Aortic smooth muscle cell (primary cell): Measurements from ENCODE around the gene CCDC154. TPM values are rescaled to one million over a fixed set of nuclear protein-coding genes. Genes with fewer than 3 reads are reported as not detected.

Experiments used
- total RNA-seq: library from RNA; depleted of rRNA; stranded (reverse); fragments of >200 nt; gene quantifications from 2 replicates; pipeline ENCODE4 v1.2.3, GENCODE V29; 2014

The CCDC154 gene, protein sequence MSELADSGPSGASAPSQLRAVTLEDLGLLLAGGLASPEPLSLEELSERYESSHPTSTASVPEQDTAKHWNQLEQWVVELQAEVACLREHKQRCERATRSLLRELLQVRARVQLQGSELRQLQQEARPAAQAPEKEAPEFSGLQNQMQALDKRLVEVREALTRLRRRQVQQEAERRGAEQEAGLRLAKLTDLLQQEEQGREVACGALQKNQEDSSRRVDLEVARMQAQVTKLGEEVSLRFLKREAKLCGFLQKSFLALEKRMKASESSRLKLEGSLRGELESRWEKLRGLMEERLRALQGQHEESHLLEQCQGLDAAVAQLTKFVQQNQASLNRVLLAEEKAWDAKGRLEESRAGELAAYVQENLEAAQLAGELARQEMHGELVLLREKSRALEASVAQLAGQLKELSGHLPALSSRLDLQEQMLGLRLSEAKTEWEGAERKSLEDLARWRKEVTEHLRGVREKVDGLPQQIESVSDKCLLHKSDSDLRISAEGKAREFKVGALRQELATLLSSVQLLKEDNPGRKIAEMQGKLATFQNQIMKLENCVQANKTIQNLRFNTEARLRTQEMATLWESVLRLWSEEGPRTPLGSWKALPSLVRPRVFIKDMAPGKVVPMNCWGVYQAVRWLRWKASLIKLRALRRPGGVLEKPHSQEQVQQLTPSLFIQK
- total RNA-seq = 0.26 and 0.37 TPM in 2 replicates

GRCh38 chr16:1443980-1444729, at the start of gene CCDC154:
Gene CCDC154, minus strand, starts transcription at chr16:1444556. Its CDS starts 234 bp downstream, at chr16:1444322.

DNA sequence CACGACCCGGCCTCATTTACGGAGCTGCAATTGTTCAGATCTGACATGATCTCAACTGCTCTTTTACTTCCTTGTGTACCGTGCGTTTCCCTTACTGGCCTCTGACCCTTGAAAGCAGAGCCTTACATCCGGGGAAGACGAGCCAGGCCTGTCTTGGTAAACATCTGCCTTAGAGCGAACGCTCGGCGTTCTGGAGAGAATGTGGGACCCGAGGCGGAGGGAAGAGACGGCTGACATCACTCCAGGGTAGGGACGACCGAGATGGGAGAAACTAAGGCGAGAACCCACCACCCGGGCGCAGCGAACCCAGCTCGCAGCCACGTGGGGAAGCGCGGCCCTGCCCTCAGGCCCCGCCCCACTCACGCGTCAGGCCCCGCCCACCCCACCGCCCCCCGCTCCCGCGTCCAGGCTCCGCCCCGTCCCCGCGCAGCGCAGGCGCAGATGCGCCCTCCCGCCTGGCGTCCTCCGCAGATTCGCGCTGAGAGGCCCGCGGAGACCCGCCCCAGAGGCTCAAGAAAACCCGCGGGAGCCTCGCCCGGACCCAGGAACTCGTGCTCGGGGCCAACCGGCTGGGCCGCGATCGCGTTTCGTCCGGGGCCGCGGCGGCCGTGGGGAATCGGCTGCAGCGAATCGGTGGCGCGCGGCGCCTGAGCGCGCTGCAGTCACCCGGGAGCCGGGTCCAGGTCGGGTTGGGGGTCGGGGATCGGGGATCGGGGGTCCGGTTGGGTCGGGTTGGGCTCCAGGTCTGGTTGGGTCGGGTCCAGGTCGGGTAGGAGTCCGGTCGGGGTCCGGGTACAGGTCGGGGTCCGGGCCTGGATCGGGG, 48.8 kb upstream of the CCDC154 start, which contains the start of gene TELO2:
Gene TELO2, plus strand, starts transcription at position 438 of the 823 bp plus-strand sequence. CDS start 922 bp downstream, outside the sequence.

GRCh38 chr16:1488619-1489018, 44.3 kb upstream of the CCDC154 start, which contains the start of gene PTX4:
Gene PTX4, minus strand, starts transcription at chr16:1488944. Its CDS starts 35 bp downstream, at chr16:1488909.

DNA sequence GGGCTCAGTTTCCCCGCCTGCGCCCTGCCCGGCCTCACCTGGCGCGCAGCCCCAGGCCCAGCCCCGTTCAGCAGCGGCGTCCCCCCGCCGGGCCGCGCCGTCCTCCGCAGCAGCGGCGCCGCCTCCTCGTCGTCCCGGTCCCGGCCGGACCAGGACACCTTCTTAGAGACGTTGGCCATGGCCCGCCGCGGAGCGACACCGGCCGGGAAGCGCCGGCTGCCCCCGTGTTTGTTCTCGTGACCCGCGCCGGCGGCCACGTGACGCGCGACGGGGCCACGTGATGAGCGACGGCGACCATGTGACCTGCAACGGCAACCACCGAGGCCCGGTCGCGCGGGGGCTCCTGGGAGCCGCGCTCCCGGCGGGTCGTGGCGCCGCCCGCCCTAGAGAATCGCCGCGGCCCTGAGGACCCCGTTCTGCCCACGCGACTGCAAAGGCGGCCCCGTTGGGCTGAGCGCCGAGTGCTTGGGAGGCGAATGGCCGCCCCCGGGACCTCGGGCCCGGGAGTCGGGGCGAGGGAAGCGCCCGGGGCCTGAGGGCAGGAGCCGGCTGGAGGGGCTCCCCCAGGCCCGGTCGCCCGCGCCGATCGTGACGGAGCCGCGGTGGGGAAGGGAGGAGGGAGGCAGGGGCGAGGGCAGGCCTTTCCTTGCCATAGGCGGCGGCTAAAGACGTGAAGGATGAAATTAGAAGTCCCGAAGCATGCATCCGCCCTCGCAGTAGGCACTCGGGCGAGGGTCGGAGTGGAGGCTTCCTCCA, 30.6 kb upstream of the CCDC154 start, which contains the start of gene CLCN7:
Gene CLCN7, minus strand, starts transcription at position 233 of the 756 bp plus-strand sequence. Its CDS starts 54 bp downstream, at position 179.

GRCh38 chr16:1430759-1431496, 13.4 kb downstream of the CCDC154 start, which contains the start of gene PERCC1:
Gene PERCC1, plus strand, starts transcription at chr16:1431078. Its CDS starts 1,516 bp downstream, at chr16:1432594.

GRCh38 chr16:1414532-1415260, 29.7 kb downstream of the CCDC154 start, which contains the start of gene UNKL:
Gene UNKL, minus strand, starts transcription at chr16:1414704. Its CDS starts 13 bp downstream, at chr16:1414691.

Other genes starting within 250 kb of the CCDC154 start
- gene TPSG1, start 219.3 kb downstream of the CCDC154 start, total RNA-seq = not detected in 2 replicates
- gene TPSB2, start 214.4 kb downstream of the CCDC154 start, total RNA-seq = not detected in 2 replicates
- gene TPSAB1, start 203.9 kb downstream of the CCDC154 start, total RNA-seq = not detected in 2 replicates
- gene TPSD1, start 188.5 kb downstream of the CCDC154 start, total RNA-seq = not detected in 2 replicates
- gene UBE2I, start 134.9 kb downstream of the CCDC154 start, total RNA-seq = 40.8 and 45.3 TPM in 2 replicates
- gene BAIAP3, start 110.9 kb downstream of the CCDC154 start, total RNA-seq = 0.92 and 1.2 TPM in 2 replicates
- gene TSR3, start 92.7 kb downstream of the CCDC154 start, total RNA-seq = 60.6 and 68.6 TPM in 2 replicates
- 44.0 and 48.4 TPM in 2 replicates for gene GNPTG, start 92.6 kb downstream of the CCDC154 start, total RNA-seq
- gene UNKL, start 29.9 kb downstream of the CCDC154 start, total RNA-seq = 4.6 and 6.5 TPM in 2 replicates
- gene UQCC4, start 23.8 kb downstream of the CCDC154 start, total RNA-seq = 16.1 and 18.1 TPM in 2 replicates
- not detected in 2 replicates for gene PERCC1, start 13.5 kb downstream of the CCDC154 start, total RNA-seq
- 60.4 and 81.6 TPM in 2 replicates for gene CLCN7, start 30.5 kb upstream of the CCDC154 start, total RNA-seq
- 0.06 TPM in 1 of 2 replicates, not detected in the other for gene PTX4, start 44.4 kb upstream of the CCDC154 start, total RNA-seq
- 9.9 and 15.5 TPM in 2 replicates for gene TELO2, start 48.8 kb upstream of the CCDC154 start, total RNA-seq
- 60.6 and 93.8 TPM in 2 replicates for gene TMEM204, start 89.1 kb upstream of the CCDC154 start, total RNA-seq
- 23.6 and 27.0 TPM in 2 replicates for gene IFT140, start 167.5 kb upstream of the CCDC154 start, total RNA-seq
- 4.6 and 6.6 TPM in 2 replicates for gene CRAMP1, start 167.8 kb upstream of the CCDC154 start, total RNA-seq
- gene JPT2, start 233.7 kb upstream of the CCDC154 start, total RNA-seq = 22.6 and 24.3 TPM in 2 replicates